ENCODE data around the gene ZNF70.

GRCh38 chr22:23704062-23704461 is 46.9 kb downstream of the ZNF70 start:
- TF ChIP-seq CTCF (IDR thresholded peaks at IDR 0.05; ENCODE audit: low read length) (no peak), EZH2phosphoT487 (IDR thresholded peaks at IDR 0.05; ENCODE audit: low read length) (no peak), EZH2 (optimal IDR thresholded peaks at IDR 0.05; ENCODE audit: low read depth, low read length) (no peak)
